Right lobe of liver (tissue), 4 donors: Measurements from ENCODE around the gene TCN2.
A peak's percentile ranks its signal among the peaks of the same experiment; 100 is the strongest.

Source experiments
- CTCF ChIP-seq, 4 donors: fragments of 200-600 bp in 3 of 4; fragments of 450-650 bp in 1 of 4; IDR thresholded peaks; one replicate each; pipeline versions ENCODE4 v1.5.1 to v1.8.0; 2016 to 2022; ENCODE audit warnings: antibody characterized with exemption in 4 of 4, mild to moderate bottlenecking in 2 of 4
- POLR2A ChIP-seq: fragments of 450-650 bp; IDR thresholded peaks from one replicate; pipeline ENCODE4 v1.6.1; 2017; ENCODE audit warnings: antibody characterized with exemption, mild to moderate bottlenecking
- donor health status: DM: no; HTN: no; CAD: no.
- donor health status: DM: no; HTN: no; CAD: no.
- donor health status: DM: no; HTN: yes; CAD: no.

GRCh38 chr22:30602049-30602448 lies 4.9 kb upstream of the TCN2 start:
- TF ChIP-seq CTCF (IDR thresholded peaks at IDR 0.05) = peak; percentile 33 to 44 (median 42)
- no peak for TF ChIP-seq POLR2A
